Activated CD4-positive, alpha-beta T cell treated with anti-CD3 and anti-CD28 coated beads, Interleukin-2, amount 10 ng/mL, durations not matched to agents 7 days and 5 days (primary cell): ENCODE data around the gene KNG1. TPM values are rescaled to one million over a fixed set of nuclear protein-coding genes. Genes with fewer than 3 reads are reported as not detected.
"Not testable (repeated sequence)": the region's sequence is repeated elsewhere in the genome, so short reads cannot be mapped to it uniquely, and the experiment has no call there.

Experiments
- CTCF ChIA-PET: fragments of 350-600 bp; sonication (Branson Sonifier 250); formaldehyde crosslinking; loops from one replicate; lab custom pipeline; 2021; ENCODE audit warnings: antibody characterized with exemption; lab: Charles Lee
- POLR2A ChIA-PET: fragments of 350-600 bp; sonication (Branson Sonifier 250); formaldehyde crosslinking; loops from one replicate; lab custom pipeline; 2021; ENCODE audit warnings: antibody characterized with exemption; lab: Charles Lee
- DNase-seq: peaks from one replicate; pipeline ENCODE4 v3.0.0-alpha.2; 2020
- H3K27ac Mint-ChIP-seq: one replicate; pipeline ENCODE4 v1.8.0; 2021; ENCODE audit warnings: mild to moderate bottlenecking, moderate library complexity, mixed read lengths
- H3K27me3 Mint-ChIP-seq: one replicate; pipeline ENCODE4 v1.8.0; 2021; ENCODE audit warnings: mixed read lengths
- H3K36me3 Mint-ChIP-seq: one replicate; pipeline ENCODE4 v1.8.0; 2021; ENCODE audit warnings: low read depth, mixed read lengths
- H3K4me1 Mint-ChIP-seq: one replicate; pipeline ENCODE4 v1.8.0; 2021; ENCODE audit warnings: mixed read lengths
- H3K4me3 Mint-ChIP-seq: one replicate; pipeline ENCODE4 v1.8.0; 2021; ENCODE audit warnings: mild to moderate bottlenecking, moderate library complexity, mixed read lengths
- H3K9me3 Mint-ChIP-seq: one replicate; pipeline ENCODE4 v1.8.0; 2021; ENCODE audit warnings: mixed read lengths
- total RNA-seq, 2 experiments: library from RNA; stranded (reverse); gene quantifications; one replicate each; pipeline ENCODE4 v1.2.3, GENCODE V29; 2021

KNG1 gene
- total RNA-seq, 2 experiments from 2014 or later: not detected

- POLR2A ChIA-PET: no interaction called here
These were observed 25.5 kb upstream of the KNG1 start for GRCh38 chr3:186691676-186692075.

GRCh38 chr3:186693843-186694242 is 23.3 kb upstream of the KNG1 start:
- CTCF ChIA-PET: interaction anchor here (0.8 kb wide), 1 partner anchor 77 kb away, joined by 3 read pairs; no protein-coding TSS in a partner anchor

More at GRCh38 chr3:186691676-186692075, 25.5 kb upstream of the KNG1 start:
- CTCF ChIA-PET: no interaction called here
- H3K9me3 Mint-ChIP-seq: peaks cover 3% of the 10 kb centered on the region
- H3K27me3 Mint-ChIP-seq: peaks cover 17% of the 10 kb centered on the region
- no peak overlapping the region for H3K4me3 Mint-ChIP-seq
- no peaks in the 10 kb centered on the region for H3K4me1 Mint-ChIP-seq
- H3K27ac Mint-ChIP-seq: no peak overlapping the region
- no peak for DNase-seq
- no peaks in the 10 kb centered on the region for H3K36me3 Mint-ChIP-seq

GRCh38 chr3:186694288-186695032 is 22.7 kb upstream of the KNG1 start:
- H3K36me3 Mint-ChIP-seq: no peaks in the 10 kb centered on the region
- no peak overlapping the region for H3K4me3 Mint-ChIP-seq
- ChIA-PET CTCF (no interaction called here), POLR2A (no interaction called here)
- no peak for DNase-seq
- H3K27me3 Mint-ChIP-seq: peaks cover 10% of the 10 kb centered on the region
- no peaks in the 10 kb centered on the region for H3K9me3 Mint-ChIP-seq
- no peak overlapping the region for H3K27ac Mint-ChIP-seq
- no peaks in the 10 kb centered on the region for H3K4me1 Mint-ChIP-seq

More at GRCh38 chr3:186693843-186694242, 23.3 kb upstream of the KNG1 start:
- no peaks in the 10 kb centered on the region for H3K9me3 Mint-ChIP-seq
- no peaks in the 10 kb centered on the region for H3K36me3 Mint-ChIP-seq
- POLR2A ChIA-PET: no interaction called here
- H3K27ac Mint-ChIP-seq: no peak overlapping the region
- H3K4me3 Mint-ChIP-seq: no peak overlapping the region
- no peak for DNase-seq
- no peaks in the 10 kb centered on the region for H3K4me1 Mint-ChIP-seq
- peaks cover 10% of the 10 kb centered on the region for H3K27me3 Mint-ChIP-seq

GRCh38 chr3:186696522-186696921 is 20.6 kb upstream of the KNG1 start:
- Mint-ChIP-seq H3K4me1 (no peaks in the 10 kb centered on the region), H3K9me3 (no peaks in the 10 kb centered on the region), H3K4me3 (no peak overlapping the region), H3K27ac (no peak overlapping the region), H3K36me3 (no peaks in the 10 kb centered on the region), H3K27me3 (peaks cover 7% of the 10 kb centered on the region)
- ChIA-PET POLR2A (no interaction called here), CTCF (no interaction called here)
- no peak for DNase-seq

GRCh38 chr3:186697510-186697909 is 19.6 kb upstream of the KNG1 start:
- H3K4me1 Mint-ChIP-seq: no peaks in the 10 kb centered on the region
- no peaks in the 10 kb centered on the region for H3K9me3 Mint-ChIP-seq
- no peak overlapping the region for H3K27ac Mint-ChIP-seq
- H3K4me3 Mint-ChIP-seq: no peak overlapping the region
- DNase-seq: no peak
- no peaks in the 10 kb centered on the region for H3K36me3 Mint-ChIP-seq
- ChIA-PET CTCF (no interaction called here), POLR2A (no interaction called here)
- H3K27me3 Mint-ChIP-seq: peaks cover 12% of the 10 kb centered on the region

GRCh38 chr3:186700267-186700666 is 16.9 kb upstream of the KNG1 start:
- Mint-ChIP-seq H3K27me3 (peaks cover 27% of the 10 kb centered on the region), H3K4me1 (no peaks in the 10 kb centered on the region), H3K27ac (no peak overlapping the region), H3K9me3 (no peaks in the 10 kb centered on the region), H3K4me3 (no peak overlapping the region), H3K36me3 (no peaks in the 10 kb centered on the region)
- POLR2A ChIA-PET: no interaction called here
- CTCF ChIA-PET: no interaction called here
- no peak for DNase-seq

GRCh38 chr3:186702451-186702850 is 14.7 kb upstream of the KNG1 start:
- POLR2A ChIA-PET: not testable (repeated sequence)
- H3K27me3 Mint-ChIP-seq: peaks cover 42% of the 10 kb centered on the region

GRCh38 chr3:186705882-186706780 is 11.0 kb upstream of the KNG1 start:
- Mint-ChIP-seq H3K4me3 (no peak overlapping the region), H3K27ac (no peak overlapping the region), H3K36me3 (no peaks in the 10 kb centered on the region), H3K27me3 (peaks cover 42% of the 10 kb centered on the region), H3K4me1 (peaks cover 9% of the 10 kb centered on the region), H3K9me3 (no peaks in the 10 kb centered on the region)
- peak; percentile 45 for DNase-seq
- POLR2A ChIA-PET: no interaction called here
- CTCF ChIA-PET: no interaction called here

More at GRCh38 chr3:186702451-186702850, 14.7 kb upstream of the KNG1 start:
- H3K36me3 Mint-ChIP-seq, H3K9me3 Mint-ChIP-seq, H3K4me3 Mint-ChIP-seq, H3K27ac Mint-ChIP-seq, H3K4me1 Mint-ChIP-seq, CTCF ChIA-PET, DNase-seq: not testable (repeated sequence)

GRCh38 chr3:186708983-186709679 is 8.0 kb upstream of the KNG1 start:
- no peak for DNase-seq
- no peaks in the 10 kb centered on the region for H3K9me3 Mint-ChIP-seq
- no peak overlapping the region for H3K4me3 Mint-ChIP-seq
- ChIA-PET POLR2A (no interaction called here), CTCF (interaction anchor here (0.6 to 2.4 kb wide), 4 partner anchors 17 to 636 kb away, joined by 3 to 5 read pairs (median 3); no protein-coding TSS in a partner anchor)
- H3K4me1 Mint-ChIP-seq: peaks cover 9% of the 10 kb centered on the region
- no peaks in the 10 kb centered on the region for H3K36me3 Mint-ChIP-seq
- H3K27ac Mint-ChIP-seq: no peak overlapping the region
- H3K27me3 Mint-ChIP-seq: peaks cover 30% of the 10 kb centered on the region

- H3K9me3 Mint-ChIP-seq, H3K4me3 Mint-ChIP-seq, CTCF ChIA-PET, H3K36me3 Mint-ChIP-seq, DNase-seq, H3K27ac Mint-ChIP-seq, H3K4me1 Mint-ChIP-seq, POLR2A ChIA-PET: not testable (repeated sequence)
- H3K27me3 Mint-ChIP-seq: peaks cover 17% of the 10 kb centered on the region
These were observed 6.5 kb upstream of the KNG1 start for GRCh38 chr3:186710694-186711093.

GRCh38 chr3:186713499-186713898 is 3.7 kb upstream of the KNG1 start:
- POLR2A ChIA-PET: no interaction called here
- H3K27me3 Mint-ChIP-seq: no peaks in the 10 kb centered on the region
- DNase-seq: no peak
- no peaks in the 10 kb centered on the region for H3K36me3 Mint-ChIP-seq
- no peak overlapping the region for H3K27ac Mint-ChIP-seq
- no peaks in the 10 kb centered on the region for H3K9me3 Mint-ChIP-seq
- H3K4me3 Mint-ChIP-seq: no peak overlapping the region
- CTCF ChIA-PET: no interaction called here
- H3K4me1 Mint-ChIP-seq: no peaks in the 10 kb centered on the region

- H3K4me1 Mint-ChIP-seq: no peaks in the 10 kb centered on the region
- no peaks in the 10 kb centered on the region for H3K36me3 Mint-ChIP-seq
- H3K9me3 Mint-ChIP-seq: no peaks in the 10 kb centered on the region
- ChIA-PET POLR2A (no interaction called here), CTCF (interaction anchor here (1.0 kb wide), 1 partner anchor 28 kb away, joined by 3 read pairs; no protein-coding TSS in a partner anchor)
- no peak for DNase-seq
- H3K27ac Mint-ChIP-seq: no peak overlapping the region
- peaks cover 5% of the 10 kb centered on the region for H3K27me3 Mint-ChIP-seq
- H3K4me3 Mint-ChIP-seq: no peak overlapping the region
These were observed 3.0 kb downstream of the KNG1 start for GRCh38 chr3:186719945-186720739.
